GM12892 (cell line): ENCODE data around the gene OR10C1.

Source experiments
- POLR2A ChIP-seq: IDR thresholded peaks from 2 replicates; pipeline ENCODE4 v1.6.1; 2011; ENCODE audit warnings: low read depth, low read length, control low read depth
- POLR2AphosphoS5 ChIP-seq: IDR thresholded peaks from 2 replicates; pipeline ENCODE4 v1.6.1; 2011; ENCODE audit warnings: low read depth, low read length, control low read depth

DNA sequence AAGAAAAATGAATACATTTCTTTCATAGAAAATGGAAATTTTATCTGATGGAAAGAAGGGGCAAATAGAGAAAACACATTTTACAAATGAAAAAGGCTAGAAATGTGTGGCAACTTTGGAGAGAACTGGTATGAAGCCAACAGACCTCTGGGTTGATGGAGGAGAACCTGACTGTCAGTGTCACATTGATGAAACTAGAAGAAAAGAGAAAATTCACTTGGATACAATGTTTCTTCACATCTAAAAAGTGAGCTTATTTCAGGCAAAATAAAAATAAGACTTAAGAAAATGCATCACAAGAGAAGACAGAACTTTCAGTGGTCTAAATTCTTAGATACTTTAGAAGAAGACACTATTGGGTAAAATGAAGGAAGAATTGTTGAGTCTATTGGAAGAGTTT lies 43.8 kb upstream of the OR10C1 start, which contains the start of gene OR12D2:
- TF ChIP-seq POLR2AphosphoS5 (no peak), POLR2A (no peak)
